Natural killer cell (primary cell): ENCODE measurements around the gene ZFP62. TPM values are rescaled to one million over a fixed set of nuclear protein-coding genes. Genes with fewer than 3 reads are reported as not detected.

Experiments used
- ATAC-seq, 3 donors: fragments of 150-1000 bp in 2 of 3; fragments of 200-7000 bp in 1 of 3; cut with Tn5 transposase; 1 replicate in 1 of 3; 2 replicates in 2 of 3; pipeline ENCODE4 v1.10.0; 2021; ENCODE audit warnings: mild to moderate bottlenecking in 2 of 3, moderate library complexity in 2 of 3
- DNase-seq, 2 donors: peaks; one replicate each; pipeline versions ENCODE4 v3.0.0 to v3.0.0-alpha.2; 2013 to 2021; ENCODE audit warnings: mixed read lengths in 1 of 2
- H3K27ac ChIP-seq: one replicate; pipeline ENCODE4 v1.5.1; 2013; ENCODE audit warnings: mild to moderate bottlenecking, low read length
- H3K27me3 ChIP-seq: one replicate; pipeline ENCODE4 v1.6.1; 2013; ENCODE audit warnings: low read length; ENCODE audit not compliant: control insufficient read depth, insufficient read depth
- H3K36me3 ChIP-seq: one replicate; pipeline ENCODE4 v1.6.1; 2013; ENCODE audit warnings: low read length; ENCODE audit not compliant: control insufficient read depth, insufficient read depth
- H3K4me1 ChIP-seq: one replicate; pipeline ENCODE4 v1.6.1; 2013; ENCODE audit warnings: low read length; ENCODE audit not compliant: control insufficient read depth, insufficient read depth
- H3K4me3 ChIP-seq: one replicate; pipeline ENCODE4 v1.5.1; 2013; ENCODE audit warnings: low read length
- H3K9me3 ChIP-seq: one replicate; pipeline ENCODE4 v1.6.1; 2013; ENCODE audit warnings: low read length; ENCODE audit not compliant: control insufficient read depth, insufficient read depth
- H3K27ac Mint-ChIP-seq, 2 donors: one replicate each; pipeline ENCODE4 v1.8.0; 2022; ENCODE audit warnings: mild to moderate bottlenecking in 2 of 2, mixed read lengths in 2 of 2, moderate library complexity in 1 of 2
- H3K27me3 Mint-ChIP-seq, 2 donors: one replicate each; pipeline ENCODE4 v1.8.0; 2022; ENCODE audit warnings: low read depth in 2 of 2, mixed read lengths in 2 of 2
- H3K36me3 Mint-ChIP-seq: one replicate; pipeline ENCODE4 v1.8.0; 2022; ENCODE audit warnings: mixed read lengths
- H3K4me1 Mint-ChIP-seq, 2 donors: one replicate each; pipeline ENCODE4 v1.8.0; 2022; ENCODE audit warnings: mixed read lengths in 2 of 2
- H3K4me3 Mint-ChIP-seq: one replicate; pipeline ENCODE4 v1.8.0; 2022; ENCODE audit warnings: mild to moderate bottlenecking, moderate library complexity, mixed read lengths
- H3K9me3 Mint-ChIP-seq, 2 donors: one replicate each; pipeline ENCODE4 v1.8.0; 2022; ENCODE audit warnings: mixed read lengths in 2 of 2
- CTCF ChIP-seq: fragments of 200-600 bp; IDR thresholded peaks from one replicate; pipeline ENCODE4 v1.8.0; 2022; ENCODE audit warnings: antibody characterized with exemption
- WGBS: methylation state at CpG from one replicate; pipeline ENCODE4 v1.1.7; 2013; ENCODE audit warnings: missing lambda C conversion rate; ENCODE audit not compliant: insufficient coverage; 5-methylcytosine and 5-hydroxymethylcytosine counted together
- intact Hi-C: fragments of 100-400 bp; cut with micrococcal nuclease; formaldehyde crosslinking; loops from one replicate; pipeline ENCODE4 v1.14.2; 2022
- total RNA-seq, 4 donors: library from RNA; stranded (reverse); fragments of 120-200 nt in 1 of 4; gene quantifications; one replicate each; pipeline versions ENCODE4 v1.2.3 to v1.2.4, GENCODE V29; 2013 to 2022

Gene ZFP62
- total RNA-seq, 3 donors from 2014 or later (not counting 1 experiment from before 2014, with no cell fraction given): 16.6 to 21.0 (median 20.3) TPM

GRCh38 chr5:180815293-180815917, 45.7 kb downstream of the ZFP62 start:
- no peak for TF ChIP-seq CTCF
- Mint-ChIP-seq H3K27ac (peak overlapping the region in 1 of 2 donors; percentile 39), H3K9me3 (no peaks in the 10 kb centered on the region), H3K4me1 (peaks cover 14 to 22% of the 10 kb centered on the region in 2 donors), H3K36me3 (no peaks in the 10 kb centered on the region), H3K4me3 (peak overlapping the region; percentile 65), H3K27me3 (peaks cover 13 to 15% of the 10 kb centered on the region in 2 donors)
- Histone ChIP-seq H3K36me3 (no peaks in the 10 kb centered on the region), H3K27me3 (no peaks in the 10 kb centered on the region), H3K9me3 (no peaks in the 10 kb centered on the region), H3K4me3 (no peak overlapping the region), H3K4me1 (peaks cover 25% of the 10 kb centered on the region), H3K27ac (no peak overlapping the region)
- DNase-seq: no peak
- ATAC-seq: no peak
- 61% methylated on average over 9 of the region's 9 CpGs for WGBS
- intact Hi-C loops: no loop called here

GRCh38 chr5:180813420-180813819, 47.7 kb downstream of the ZFP62 start:
- intact Hi-C loops: no loop called here
- H3K4me3 ChIP-seq: no peak overlapping the region
- no peak for ATAC-seq
- peaks cover 33% of the 10 kb centered on the region for H3K4me1 ChIP-seq
- no peaks in the 10 kb centered on the region for H3K36me3 ChIP-seq
- Mint-ChIP-seq H3K9me3 (no peaks in the 10 kb centered on the region), H3K27ac (peak overlapping the region in 1 of 2 donors; percentile 96), H3K4me1 (peaks cover 29 to 37% of the 10 kb centered on the region in 2 donors), H3K4me3 (peak overlapping the region; percentile 69), H3K27me3 (peaks cover 8 to 10% of the 10 kb centered on the region in 2 donors), H3K36me3 (no peaks in the 10 kb centered on the region)
- TF ChIP-seq CTCF: no peak
- WGBS: 77% methylated on average over 5 of the region's 5 CpGs
- no peaks in the 10 kb centered on the region for H3K9me3 ChIP-seq
- H3K27ac ChIP-seq: no peak overlapping the region
- no peak for DNase-seq
- H3K27me3 ChIP-seq: no peaks in the 10 kb centered on the region

- Histone ChIP-seq H3K27me3 (no peaks in the 10 kb centered on the region), H3K27ac (peak overlapping the region; percentile 97), H3K36me3 (no peaks in the 10 kb centered on the region), H3K4me3 (no peak overlapping the region), H3K9me3 (no peaks in the 10 kb centered on the region), H3K4me1 (peaks cover 45% of the 10 kb centered on the region)
- 83% methylated on average over 10 of the region's 10 CpGs for WGBS
- DNase-seq (no peak), ATAC-seq (no peak)
- Mint-ChIP-seq H3K4me1 (peaks cover 46 to 51% of the 10 kb centered on the region in 2 donors), H3K27ac (peak overlapping the region; percentile 83 to 96), H3K9me3 (no peaks in the 10 kb centered on the region), H3K36me3 (no peaks in the 10 kb centered on the region), H3K4me3 (peak overlapping the region; percentile 85), H3K27me3 (peaks cover 0 to 6% of the 10 kb centered on the region in 2 donors)
- intact Hi-C loops: no loop called here
- TF ChIP-seq CTCF: no peak
Observed at GRCh38 chr5:180811623-180812124, 49.4 kb downstream of the ZFP62 start.
